Mucosa of rectum (tissue), 2 donors: Measurements from ENCODE around the gene NCS1.
A peak's percentile ranks its signal among the peaks of the same experiment; 100 is the strongest.

Experiments
- H3K27ac ChIP-seq, 2 donors: one replicate each; pipeline ENCODE4 v1.7.0; 2013; ENCODE audit warnings: inconsistent platforms in 2 of 2, low read depth in 2 of 2, low read length in 2 of 2
- H3K27me3 ChIP-seq, 2 donors: one replicate each; pipeline ENCODE4 v1.7.0; 2013; ENCODE audit warnings: low read length in 2 of 2; ENCODE audit not compliant: control insufficient read depth in 2 of 2, insufficient read depth in 2 of 2
- H3K36me3 ChIP-seq, 2 donors: one replicate each; pipeline ENCODE4 v1.7.0; 2013; ENCODE audit warnings: low read length in 2 of 2; ENCODE audit not compliant: control insufficient read depth in 2 of 2, insufficient read depth in 2 of 2
- H3K4me1 ChIP-seq, 2 donors: one replicate each; pipeline ENCODE4 v1.7.0; 2013; ENCODE audit warnings: low read length in 2 of 2, mild to moderate bottlenecking in 1 of 2; ENCODE audit not compliant: control insufficient read depth in 2 of 2, insufficient read depth in 2 of 2
- H3K4me3 ChIP-seq, 2 donors: one replicate each; pipeline ENCODE4 v1.7.0; 2013; ENCODE audit warnings: low read length in 2 of 2
- H3K9ac ChIP-seq, 2 donors: one replicate each; pipeline ENCODE4 v1.7.0; 2013; ENCODE audit warnings: low read length in 2 of 2, low read depth in 1 of 2, mild to moderate bottlenecking in 1 of 2
- H3K9me3 ChIP-seq, 2 donors: one replicate each; pipeline ENCODE4 v1.7.0; 2013; ENCODE audit warnings: low read length in 2 of 2; ENCODE audit not compliant: control insufficient read depth in 2 of 2
- donor health status: healthy.
- donor health status: Normal muscosa, but diverticular disease.

The NCS1 gene

GRCh38 chr9:130200038-130200849 is 28.0 kb downstream of the NCS1 start:
- H3K9ac ChIP-seq = no peak overlapping the region
- no peak overlapping the region for H3K4me3 ChIP-seq
- no peaks in the 10 kb centered on the region for H3K9me3 ChIP-seq
- H3K36me3 ChIP-seq = no peaks in the 10 kb centered on the region
- peak overlapping the region in 1 of 2 donors; percentile 32 for H3K27ac ChIP-seq
- H3K4me1 ChIP-seq = no peaks in the 10 kb centered on the region
- no peaks in the 10 kb centered on the region for H3K27me3 ChIP-seq

GRCh38 chr9:130201399-130201873 is 29.2 kb downstream of the NCS1 start:
- Histone ChIP-seq H3K4me3 (no peak overlapping the region), H3K4me1 (no peaks in the 10 kb centered on the region), H3K36me3 (no peaks in the 10 kb centered on the region), H3K27ac (no peak overlapping the region), H3K9ac (no peak overlapping the region), H3K9me3 (no peaks in the 10 kb centered on the region), H3K27me3 (no peaks in the 10 kb centered on the region)

- Histone ChIP-seq H3K4me3 (no peak overlapping the region), H3K9me3 (no peaks in the 10 kb centered on the region), H3K27ac (no peak overlapping the region), H3K36me3 (no peaks in the 10 kb centered on the region), H3K27me3 (no peaks in the 10 kb centered on the region), H3K9ac (no peak overlapping the region), H3K4me1 (no peaks in the 10 kb centered on the region)
Measured at GRCh38 chr9:130201974-130202373, 29.8 kb downstream of the NCS1 start.

GRCh38 chr9:130204341-130204740 is 32.1 kb downstream of the NCS1 start:
- H3K36me3 ChIP-seq = no peaks in the 10 kb centered on the region
- H3K27me3 ChIP-seq = no peaks in the 10 kb centered on the region
- no peaks in the 10 kb centered on the region for H3K9me3 ChIP-seq
- no peak overlapping the region for H3K9ac ChIP-seq
- no peak overlapping the region for H3K27ac ChIP-seq
- no peaks in the 10 kb centered on the region for H3K4me1 ChIP-seq
- no peak overlapping the region for H3K4me3 ChIP-seq

- no peaks in the 10 kb centered on the region for H3K9me3 ChIP-seq
- H3K27ac ChIP-seq = no peak overlapping the region
- H3K9ac ChIP-seq = no peak overlapping the region
- no peak overlapping the region for H3K4me3 ChIP-seq
- no peaks in the 10 kb centered on the region for H3K4me1 ChIP-seq
- H3K36me3 ChIP-seq = no peaks in the 10 kb centered on the region
- H3K27me3 ChIP-seq = no peaks in the 10 kb centered on the region
Measured at GRCh38 chr9:130204959-130205358, 32.8 kb downstream of the NCS1 start.

GRCh38 chr9:130205912-130206311 is 33.7 kb downstream of the NCS1 start:
- Histone ChIP-seq H3K4me1 (no peaks in the 10 kb centered on the region), H3K27ac (no peak overlapping the region), H3K27me3 (no peaks in the 10 kb centered on the region), H3K4me3 (no peak overlapping the region), H3K9me3 (no peaks in the 10 kb centered on the region), H3K36me3 (no peaks in the 10 kb centered on the region), H3K9ac (no peak overlapping the region)

GRCh38 chr9:130206579-130206978 is 34.4 kb downstream of the NCS1 start:
- Histone ChIP-seq H3K9me3 (no peaks in the 10 kb centered on the region), H3K4me3 (no peak overlapping the region), H3K36me3 (no peaks in the 10 kb centered on the region), H3K27ac (no peak overlapping the region), H3K9ac (no peak overlapping the region), H3K27me3 (no peaks in the 10 kb centered on the region), H3K4me1 (no peaks in the 10 kb centered on the region)

GRCh38 chr9:130207241-130207992 is 35.2 kb downstream of the NCS1 start:
- Histone ChIP-seq H3K27me3 (no peaks in the 10 kb centered on the region), H3K9me3 (no peaks in the 10 kb centered on the region), H3K27ac (no peak overlapping the region), H3K36me3 (no peaks in the 10 kb centered on the region), H3K4me1 (no peaks in the 10 kb centered on the region), H3K9ac (no peak overlapping the region), H3K4me3 (no peak overlapping the region)

GRCh38 chr9:130208600-130209347 is 36.6 kb downstream of the NCS1 start:
- no peak overlapping the region for H3K4me3 ChIP-seq
- H3K27ac ChIP-seq = no peak overlapping the region
- H3K9ac ChIP-seq = no peak overlapping the region
- no peaks in the 10 kb centered on the region for H3K4me1 ChIP-seq
- H3K9me3 ChIP-seq = no peaks in the 10 kb centered on the region
- H3K36me3 ChIP-seq = no peaks in the 10 kb centered on the region
- H3K27me3 ChIP-seq = no peaks in the 10 kb centered on the region

GRCh38 chr9:130209422-130209821 is 37.2 kb downstream of the NCS1 start:
- Histone ChIP-seq H3K9ac (no peak overlapping the region), H3K4me3 (no peak overlapping the region), H3K36me3 (no peaks in the 10 kb centered on the region), H3K27me3 (no peaks in the 10 kb centered on the region), H3K9me3 (no peaks in the 10 kb centered on the region), H3K27ac (no peak overlapping the region), H3K4me1 (peaks cover 0 to under 1% of the 10 kb centered on the region in 2 donors)
